Sigmoid colon (tissue), 7 donors: ENCODE measurements around the gene SPRED2. TPM values are rescaled to one million over a fixed set of nuclear protein-coding genes. Genes with fewer than 3 reads are reported as not detected.
A peak's percentile ranks its signal among the peaks of the same experiment; 100 is the strongest.
"Not testable (repeated sequence)": the region's sequence is repeated elsewhere in the genome, so short reads cannot be mapped to it uniquely, and the experiment has no call there.

ENCODE experiments used
- DNase-seq: peaks from one replicate; pipeline ENCODE4 v3.0.0-alpha.2; 2019
- H3K27ac ChIP-seq, 4 donors: fragments of 200-600 bp; sonication (generic); one replicate each; pipeline ENCODE4 v1.5.1; 2016 to 2019; ENCODE audit warnings: mild to moderate bottlenecking in 1 of 4
- H3K27me3 ChIP-seq, 3 donors: fragments of 200-600 bp; sonication (generic); one replicate each; pipeline ENCODE4 v1.5.1; 2019; ENCODE audit warnings: mild to moderate bottlenecking in 1 of 3
- H3K36me3 ChIP-seq, 4 donors: fragments of 200-600 bp; sonication (generic); one replicate each; pipeline ENCODE4 v1.5.1; 2016 to 2019
- H3K4me1 ChIP-seq, 4 donors: fragments of 200-600 bp; sonication (generic); one replicate each; pipeline ENCODE4 v1.5.1; 2017 to 2019
- H3K4me3 ChIP-seq, 4 donors: fragments of 200-600 bp; sonication (generic); one replicate each; pipeline ENCODE4 v1.5.1; 2017 to 2019; ENCODE audit warnings: mild to moderate bottlenecking in 2 of 4, moderate library complexity in 1 of 4
- H3K9me3 ChIP-seq, 4 donors: fragments of 200-600 bp in 3 of 4; sonication (generic) in 3 of 4; one replicate each; pipeline versions ENCODE4 v1.5.1 to v1.6.1; 2013 to 2019
- CTCF ChIP-seq, 4 experiments: fragments of 450-650 bp in 3 of 4; fragments of 200-600 bp in 1 of 4; IDR thresholded peaks; one replicate each; pipeline ENCODE4 v1.5.1; 2016 to 2019; ENCODE audit warnings: antibody characterized with exemption in 4 of 4, mild to moderate bottlenecking in 3 of 4, moderate library complexity in 2 of 4
- EP300 ChIP-seq, 4 donors: sonication (generic); formaldehyde crosslinking; IDR thresholded peaks; one replicate each; pipeline ENCODE4 v1.6.1; 2017; ENCODE audit warnings: antibody characterized with exemption in 4 of 4
- POLR2A ChIP-seq, 2 donors: fragments of 450-650 bp; IDR thresholded peaks; one replicate each; pipeline ENCODE4 v1.6.1; 2016; ENCODE audit warnings: antibody characterized with exemption in 2 of 2, mild to moderate bottlenecking in 2 of 2, moderate library complexity in 2 of 2
- POLR2AphosphoS5 ChIP-seq, 4 donors: sonication (generic); formaldehyde crosslinking; IDR thresholded peaks; one replicate each; pipeline ENCODE4 v1.6.1; 2017; ENCODE audit warnings: antibody characterized with exemption in 4 of 4
- WGBS, 2 donors: extraction: QIAGEN DNeasy Blood & Tissue Kit; methylation state at CpG; one replicate each; pipeline ENCODE4 v1.1.7; 2013; 5-methylcytosine and 5-hydroxymethylcytosine counted together
- intact Hi-C: fragments of 100-400 bp; cut with DNase I; formaldehyde crosslinking; loops from one replicate; pipeline ENCODE4 v1.15.1; 2023
- polyA plus RNA-seq, 3 donors: library from polyadenylated mRNA; stranded (reverse); fragments of 200-250 nt; gene quantifications; one replicate each; pipeline ENCODE4 v1.2.3, GENCODE V29; 2013
- total RNA-seq, 4 donors: library from RNA; depleted of rRNA; stranded (reverse); fragments of >200 nt; gene quantifications; one replicate each; pipeline ENCODE4 v1.1.0, GENCODE V29; 2016
- donor health status: healthy with polysubstance abuse.
- donor health status: Bipolar disorder and iron deficiency.
- donor health status: healthy.

The SPRED2 gene
- total and polyA plus RNA-seq, 7 donors: 6.1 to 31.2 (median 13.0) TPM

GRCh38 chr2:65317841-65318240 is 114.6 kb downstream of the SPRED2 start:
- Histone ChIP-seq H3K9me3 (no peaks in the 10 kb centered on the region), H3K27ac (no peak overlapping the region), H3K36me3 (peaks cover 0 to 32% (median 12%) of the 10 kb centered on the region in 4 donors), H3K4me1 (peaks cover 0 to 17% (median 10%) of the 10 kb centered on the region in 4 donors), H3K27me3 (no peaks in the 10 kb centered on the region), H3K4me3 (no peak overlapping the region)
- no peak for DNase-seq
- WGBS, 2 donors: 96 to 99% methylated on average over 7 of the region's 7 CpGs
- TF ChIP-seq POLR2AphosphoS5 (IDR thresholded peaks at IDR 0.05) (no peak), POLR2A (IDR thresholded peaks at IDR 0.05) (no peak), EP300 (IDR thresholded peaks at IDR 0.05) (no peak), CTCF (IDR thresholded peaks at IDR 0.05) (no peak)
- intact Hi-C loops: no loop called here

GRCh38 chr2:65317351-65317750 is 115.0 kb downstream of the SPRED2 start:
- intact Hi-C loops: not testable (repeated sequence)

GRCh38 chr2:65316072-65316471 is 116.3 kb downstream of the SPRED2 start:
- Histone ChIP-seq H3K9me3 (no peaks in the 10 kb centered on the region), H3K4me1 (peaks cover 0 to 17% (median 10%) of the 10 kb centered on the region in 4 donors), H3K4me3 (no peak overlapping the region), H3K27ac (peak overlapping the region; percentile 43 to 54 (median 48)), H3K36me3 (peaks cover 0 to 46% (median 12%) of the 10 kb centered on the region in 4 donors), H3K27me3 (no peaks in the 10 kb centered on the region)
- DNase-seq: peak; percentile 91
- 71 to 72% methylated on average over 6 of the region's 6 CpGs for WGBS, 2 donors
- TF ChIP-seq POLR2A (IDR thresholded peaks at IDR 0.05) (no peak), EP300 (IDR thresholded peaks at IDR 0.05) (no peak), POLR2AphosphoS5 (IDR thresholded peaks at IDR 0.05) (no peak), CTCF (IDR thresholded peaks at IDR 0.05) (no peak)
- intact Hi-C loops: no loop called here

More at GRCh38 chr2:65317351-65317750, 115.0 kb downstream of the SPRED2 start:
- Histone ChIP-seq H3K4me1 (peaks cover 0 to 17% (median 10%) of the 10 kb centered on the region in 4 donors), H3K36me3 (peaks cover 0 to 37% (median 12%) of the 10 kb centered on the region in 4 donors)
- not testable (repeated sequence) for DNase-seq, H3K27me3 ChIP-seq, H3K4me3 ChIP-seq, H3K27ac ChIP-seq, H3K9me3 ChIP-seq
- WGBS, 2 donors: 94 to 98% methylated on average over 7 of the region's 7 CpGs

- no peaks in the 10 kb centered on the region for H3K9me3 ChIP-seq
- peak; percentile 25 for DNase-seq
- no peaks in the 10 kb centered on the region for H3K27me3 ChIP-seq
- intact Hi-C loops: no loop called here
- 91 to 92% methylated on average over 8 of the region's 8 CpGs for WGBS, 2 donors
- H3K36me3 ChIP-seq: peaks cover 0 to 46% (median 12%) of the 10 kb centered on the region in 4 donors
- peak overlapping the region in 1 of 4 donors; percentile 46 for H3K27ac ChIP-seq
- H3K4me3 ChIP-seq: no peak overlapping the region
- H3K4me1 ChIP-seq: peaks cover 0 to 10% (median 4%) of the 10 kb centered on the region in 4 donors
- no peak for TF ChIP-seq EP300 (IDR thresholded peaks at IDR 0.05)
- TF ChIP-seq CTCF (IDR thresholded peaks at IDR 0.05): no peak
- TF ChIP-seq POLR2A (IDR thresholded peaks at IDR 0.05): no peak
- TF ChIP-seq POLR2AphosphoS5 (IDR thresholded peaks at IDR 0.05): no peak
Observed at GRCh38 chr2:65314801-65315441, 117.5 kb downstream of the SPRED2 start.

GRCh38 chr2:65313954-65314256 is 118.5 kb downstream of the SPRED2 start:
- no peak overlapping the region for H3K4me3 ChIP-seq

More at GRCh38 chr2:65313954-65314256, 118.5 kb downstream of the SPRED2 start:
- intact Hi-C loops: no loop called here
- no peaks in the 10 kb centered on the region for H3K27me3 ChIP-seq
- no peak overlapping the region for H3K27ac ChIP-seq
- TF ChIP-seq POLR2A (IDR thresholded peaks at IDR 0.05) (no peak), EP300 (IDR thresholded peaks at IDR 0.05) (no peak), CTCF (IDR thresholded peaks at IDR 0.05) (no peak), POLR2AphosphoS5 (IDR thresholded peaks at IDR 0.05) (no peak)
- no peaks in the 10 kb centered on the region for H3K9me3 ChIP-seq
- peaks cover 0 to 46% (median 12%) of the 10 kb centered on the region in 4 donors for H3K36me3 ChIP-seq
- 97 to 98% methylated on average over 24 of the region's 24 CpGs for WGBS, 2 donors
- H3K4me1 ChIP-seq: peaks cover 0 to 4% (median 2%) of the 10 kb centered on the region in 4 donors
- no peak for DNase-seq
